ENCODE measurements around the gene DBP. TPM values are rescaled to one million over a fixed set of nuclear protein-coding genes. Genes with fewer than 3 reads are reported as not detected.
A peak's percentile ranks its signal among the peaks of the same experiment; 100 is the strongest.
"Not testable (repeated sequence)": the region's sequence is repeated elsewhere in the genome, so short reads cannot be mapped to it uniquely, and the experiment has no call there.

Gene DBP
- total RNA-seq, 2 donors from 2014 or later, result 2.8 to 5.9 TPM

DNA sequence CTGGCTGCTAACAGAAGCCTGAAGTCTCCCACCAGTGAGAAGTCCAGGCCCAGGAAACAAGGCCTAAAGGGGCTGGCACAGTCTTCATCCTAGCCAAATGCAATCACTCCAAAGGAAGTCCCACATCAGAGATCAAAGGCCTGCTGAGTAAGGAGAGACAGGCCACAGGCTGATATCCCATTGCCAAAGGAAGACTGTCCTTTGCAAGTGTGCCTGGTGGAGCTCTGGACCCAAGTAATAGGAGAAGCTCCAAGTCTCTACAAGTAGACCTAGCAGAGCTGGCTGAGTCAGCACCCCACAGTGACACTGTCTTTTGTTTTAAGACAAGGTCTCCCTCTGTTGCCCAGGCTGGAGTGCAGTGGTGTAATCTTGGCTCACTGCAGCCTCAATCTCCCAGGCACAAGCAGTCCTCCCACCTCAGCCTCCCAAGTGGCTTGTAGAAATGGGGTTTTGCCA is 4.5 kb downstream of the DBP start:
- Histone ChIP-seq H3K36me3 (no peaks in the 10 kb centered on the region), H3K4me1 (peaks cover 0 to 74% of the 10 kb centered on the region in 2 donors), H3K27me3 (no peaks in the 10 kb centered on the region), H3K9me3 (no peaks in the 10 kb centered on the region), H3K4me3 (no peak overlapping the region), H3K27ac (peak overlapping the region in 1 of 2 donors; percentile 98)
- DNase-seq (ENCODE audit: low spot score), result no peak
- TF ChIP-seq, protein P1, sequence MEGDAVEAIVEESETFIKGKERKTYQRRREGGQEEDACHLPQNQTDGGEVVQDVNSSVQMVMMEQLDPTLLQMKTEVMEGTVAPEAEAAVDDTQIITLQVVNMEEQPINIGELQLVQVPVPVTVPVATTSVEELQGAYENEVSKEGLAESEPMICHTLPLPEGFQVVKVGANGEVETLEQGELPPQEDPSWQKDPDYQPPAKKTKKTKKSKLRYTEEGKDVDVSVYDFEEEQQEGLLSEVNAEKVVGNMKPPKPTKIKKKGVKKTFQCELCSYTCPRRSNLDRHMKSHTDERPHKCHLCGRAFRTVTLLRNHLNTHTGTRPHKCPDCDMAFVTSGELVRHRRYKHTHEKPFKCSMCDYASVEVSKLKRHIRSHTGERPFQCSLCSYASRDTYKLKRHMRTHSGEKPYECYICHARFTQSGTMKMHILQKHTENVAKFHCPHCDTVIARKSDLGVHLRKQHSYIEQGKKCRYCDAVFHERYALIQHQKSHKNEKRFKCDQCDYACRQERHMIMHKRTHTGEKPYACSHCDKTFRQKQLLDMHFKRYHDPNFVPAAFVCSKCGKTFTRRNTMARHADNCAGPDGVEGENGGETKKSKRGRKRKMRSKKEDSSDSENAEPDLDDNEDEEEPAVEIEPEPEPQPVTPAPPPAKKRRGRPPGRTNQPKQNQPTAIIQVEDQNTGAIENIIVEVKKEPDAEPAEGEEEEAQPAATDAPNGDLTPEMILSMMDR (IDR thresholded peaks at IDR 0.05), result no peak

DNA sequence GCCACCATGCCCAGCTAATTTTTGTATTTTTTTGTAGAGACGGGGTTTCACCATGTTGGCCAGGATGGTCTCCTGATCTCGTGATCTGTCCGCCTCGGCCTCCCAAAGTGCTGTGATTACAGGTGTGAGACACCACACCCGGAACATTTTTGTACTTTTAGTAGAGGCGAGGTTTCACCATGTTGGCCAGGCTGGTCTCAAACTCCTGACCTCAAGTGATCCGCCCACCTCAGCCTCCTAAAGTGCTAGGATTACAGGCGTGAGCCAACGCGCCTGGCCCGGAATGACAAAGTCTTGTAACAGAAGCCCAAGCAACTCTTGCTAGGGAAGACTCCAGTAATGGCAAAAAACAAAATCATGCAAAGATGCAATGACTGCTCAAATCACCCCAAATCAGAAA is 4.9 kb downstream of the DBP start:
- H3K9me3 ChIP-seq; H3K27me3 ChIP-seq; DNase-seq (ENCODE audit: low spot score); H3K4me3 ChIP-seq; H3K36me3 ChIP-seq: not testable (repeated sequence)
- Histone ChIP-seq H3K27ac (peak overlapping the region in 1 of 2 donors; percentile 98), H3K4me1 (peaks cover 0 to 74% of the 10 kb centered on the region in 2 donors)

- Histone ChIP-seq H3K27me3 (no peaks in the 10 kb centered on the region), H3K4me3 (peak overlapping the region in 1 of 2 donors; percentile 32), H3K4me1 (peaks cover 0 to 63% of the 10 kb centered on the region in 2 donors), H3K9me3 (no peaks in the 10 kb centered on the region), H3K27ac (peak overlapping the region; percentile 80 to 89), H3K36me3 (peaks cover 1% of the 10 kb centered on the region)
- TF ChIP-seq, protein P1 (IDR thresholded peaks at IDR 0.05), result no peak
- no peak for DNase-seq (ENCODE audit: low spot score)
Measured at GRCh38 chr19:48631225-48631624, 6.0 kb downstream of the DBP start.

GRCh38 chr19:48630296-48631063 is 6.7 kb downstream of the DBP start:
- Histone ChIP-seq H3K4me1 (peaks cover 0 to 58% of the 10 kb centered on the region in 2 donors), H3K27ac (peak overlapping the region; percentile 80 to 89), H3K27me3 (no peaks in the 10 kb centered on the region), H3K9me3 (no peaks in the 10 kb centered on the region), H3K36me3 (peaks cover 7% of the 10 kb centered on the region), H3K4me3 (peak overlapping the region in 1 of 2 donors; percentile 32)
- TF ChIP-seq, protein P1 (IDR thresholded peaks at IDR 0.05), result peak in 1 of 2 donors; percentile 55
- peak; percentile 87 for DNase-seq (ENCODE audit: low spot score)

GRCh38 chr19:48629599-48630295 is 7.4 kb downstream of the DBP start:
- Histone ChIP-seq H3K36me3 (peaks cover 7% of the 10 kb centered on the region), H3K9me3 (no peaks in the 10 kb centered on the region), H3K27ac (peak overlapping the region; percentile 80 to 89), H3K27me3 (no peaks in the 10 kb centered on the region), H3K4me3 (peak overlapping the region in 1 of 2 donors; percentile 32), H3K4me1 (peaks cover 0 to 60% of the 10 kb centered on the region in 2 donors)
- TF ChIP-seq, protein P1 (IDR thresholded peaks at IDR 0.05), result no peak
- peak; percentile 76 for DNase-seq (ENCODE audit: low spot score)

GRCh38 chr19:48629297-48629598 is 7.9 kb downstream of the DBP start:
- H3K4me1 ChIP-seq, result peaks cover 0 to 60% of the 10 kb centered on the region in 2 donors
- H3K36me3 ChIP-seq, result peaks cover 7% of the 10 kb centered on the region
- H3K27ac ChIP-seq, result peak overlapping the region; percentile 80 to 89
- H3K27me3 ChIP-seq, result no peaks in the 10 kb centered on the region
- TF ChIP-seq, protein P1 (IDR thresholded peaks at IDR 0.05), result no peak
- no peaks in the 10 kb centered on the region for H3K9me3 ChIP-seq
- no peak overlapping the region for H3K4me3 ChIP-seq
- no peak for DNase-seq (ENCODE audit: low spot score)
